ENCODE measurements around the gene NKAPL. TPM values are rescaled to one million over a fixed set of nuclear protein-coding genes. Genes with fewer than 3 reads are reported as not detected.
A peak's percentile ranks its signal among the peaks of the same experiment; 100 is the strongest.

The NKAPL gene
- total and polyA plus RNA-seq, 2 of the 13 experiments (the other 11 are each of a cell fraction or from before 2014, with no cell fraction given): not detected

GRCh38 chr6:28266962-28267694 lies 8.0 kb downstream of the NKAPL start, which contains the start of gene ZSCAN26 (continued):
- TF ChIP-seq DMTF1 (CRISPR knock-in tag; IDR thresholded peaks at IDR 0.05) (no peak), E2F2 (CRISPR knock-in tag; IDR thresholded peaks at IDR 0.05; ENCODE audit: borderline replicate concordance) (peak; percentile 96; the same call in 1 of the 2 replicates), TFAP4 (IDR thresholded peaks at IDR 0.05; ENCODE audit: borderline replicate concordance, low read depth) (peak; percentile 78; the same call in 1 of the 2 replicates), HOXA9 (CRISPR knock-in tag; IDR thresholded peaks at IDR 0.05; ENCODE audit: borderline replicate concordance) (peak; percentile 71), ATF3 (CRISPR knock-in tag; IDR thresholded peaks at IDR 0.05) (peak; percentile 71; the same call in 1 of the 2 replicates), ZNF234 (CRISPR knock-in tag; conservative IDR thresholded peaks at IDR 0.05) (no peak), NBN (conservative IDR thresholded peaks at IDR 0.05) (0 out of 2 replicates have a peak, but pooled peaks have one; percentile 16), NR0B2 (CRISPR knock-in tag; IDR thresholded peaks at IDR 0.05) (peak; percentile 86), XRCC5 (optimal IDR thresholded peaks at IDR 0.05; ENCODE audit: low read length) (peak; percentile 93), SATB2 (CRISPR knock-in tag; IDR thresholded peaks at IDR 0.05) (peak; percentile 92), ZSCAN5A (CRISPR knock-in tag; IDR thresholded peaks at IDR 0.05; ENCODE audit: borderline replicate concordance) (peak; percentile 72; the same call in 1 of the 2 replicates), NRL (CRISPR knock-in tag; IDR thresholded peaks at IDR 0.05; ENCODE audit: borderline replicate concordance) (peak; percentile 98), SP5 (CRISPR knock-in tag; IDR thresholded peaks at IDR 0.05; ENCODE audit: borderline replicate concordance, low read depth) (peak; percentile 69), ZNF335 (CRISPR knock-in tag; IDR thresholded peaks at IDR 0.05) (peak; percentile 90), HNRNPL (IDR thresholded peaks at IDR 0.05; ENCODE audit: low read depth, low read length) (no peak), SMYD3 (CRISPR knock-in tag; IDR thresholded peaks at IDR 0.05) (no peak), NR2F6 (IDR thresholded peaks at IDR 0.05) (no peak), NR2F6 (CRISPR knock-in tag; IDR thresholded peaks at IDR 0.05) (peak; percentile 29; the same call in 1 of the 2 replicates)

Measured in HepG2 (cell line).